Dedifferentiated amniotic fluid mesenchymal stem cell (primary cell): ENCODE results near the gene MAN1C1.
"Not testable (repeated sequence)": the region's sequence is repeated elsewhere in the genome, so short reads cannot be mapped to it uniquely, and the experiment has no call there.

Source experiments
- DNase-seq: peaks from one replicate; pipeline ENCODE4 v3.0.0-alpha.2; 2016; ENCODE audit errors: extremely low spot score

MAN1C1 gene

GRCh38 chr1:25634896-25635295 is 18.3 kb downstream of the MAN1C1 start:
- no peak for DNase-seq

DNA sequence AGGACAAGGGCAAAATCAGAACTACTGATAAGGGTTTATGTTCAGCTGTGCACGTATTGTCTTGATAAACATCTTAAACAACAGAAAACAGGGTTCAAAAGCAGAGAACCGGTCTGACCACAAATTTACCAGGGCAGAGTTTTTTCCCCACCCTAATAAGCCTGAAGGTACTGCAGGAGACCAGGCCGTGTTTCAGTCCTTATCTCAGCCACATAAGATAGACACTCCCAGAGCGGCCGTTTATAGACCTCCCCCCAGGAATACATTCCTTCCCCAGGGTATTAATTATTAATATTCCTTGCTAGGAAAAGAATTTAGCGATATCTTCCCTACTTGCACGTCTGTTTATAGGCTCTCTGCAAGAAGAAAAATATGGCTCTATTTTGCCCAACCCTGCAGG is 19.6 kb downstream of the MAN1C1 start:
- not testable (repeated sequence) for DNase-seq

DNA sequence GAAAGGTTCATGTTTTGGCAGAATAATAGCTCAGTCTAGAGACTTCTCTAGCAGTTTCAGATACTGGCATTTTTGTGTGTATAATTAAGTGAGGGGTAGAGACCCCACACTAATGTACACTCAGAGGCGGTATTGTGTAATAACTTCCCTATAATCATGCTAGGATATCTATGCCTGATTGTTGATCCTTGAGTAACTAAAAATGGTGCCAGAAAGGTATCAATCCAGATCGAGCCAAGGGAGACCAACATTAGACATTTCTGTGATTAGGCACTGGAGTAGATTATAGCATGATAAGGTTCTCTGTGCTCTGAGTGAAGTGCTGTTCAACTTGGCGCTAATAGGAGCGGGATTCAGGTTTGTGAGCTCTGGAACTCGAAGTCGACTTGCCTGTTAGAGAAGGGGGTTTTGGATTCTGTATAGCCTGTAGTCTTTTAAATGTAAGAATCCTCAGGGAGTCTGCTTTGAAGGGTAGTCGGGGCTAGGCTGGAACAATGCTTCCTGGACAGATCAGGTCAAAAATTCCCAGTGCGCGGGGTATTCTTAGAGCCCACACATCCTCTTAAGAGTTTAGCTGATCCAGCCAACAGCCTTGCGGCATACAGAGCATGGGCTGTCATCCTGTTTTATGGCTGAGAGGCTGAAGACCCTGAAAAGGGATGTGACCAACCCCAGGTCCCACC is 24.2 kb downstream of the MAN1C1 start:
- DNase-seq: no peak

GRCh38 chr1:25641329-25641725 is 24.7 kb downstream of the MAN1C1 start:
- DNase-seq: no peak

DNA sequence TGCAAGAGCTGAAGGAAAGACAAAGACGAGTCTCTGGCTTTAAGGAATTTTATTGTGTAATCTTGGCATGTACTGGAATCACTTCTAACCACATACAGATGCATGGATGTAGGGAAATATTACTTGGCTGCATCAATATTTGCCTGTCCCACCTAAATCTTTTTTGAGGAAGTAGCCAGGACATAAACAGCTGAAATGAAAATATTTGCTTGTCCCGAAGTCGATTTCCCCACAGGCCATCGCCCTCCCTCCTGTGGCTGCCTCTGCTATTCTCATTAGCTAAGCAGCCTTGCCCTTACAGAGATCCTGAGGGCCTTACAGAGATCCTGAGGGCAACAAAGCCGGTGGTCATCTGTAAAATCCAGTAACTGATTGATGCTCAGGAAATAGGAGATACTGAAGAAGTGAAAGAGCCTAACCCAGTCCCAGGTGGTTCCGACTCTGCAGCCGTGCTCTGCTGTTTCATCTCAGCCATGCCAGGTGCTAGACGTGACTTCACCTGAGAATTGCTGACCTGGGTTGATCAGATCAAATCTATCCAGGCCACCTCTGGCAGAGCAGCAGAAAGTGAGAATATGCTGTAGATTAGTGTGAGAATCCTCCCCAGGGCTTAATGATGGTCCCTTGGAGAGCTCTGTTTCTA is 25.5 kb downstream of the MAN1C1 start:
- DNase-seq: peak; percentile 49

- DNase-seq: peak; percentile 34
Observed at GRCh38 chr1:25642574-25643108, 26.1 kb downstream of the MAN1C1 start.

DNA sequence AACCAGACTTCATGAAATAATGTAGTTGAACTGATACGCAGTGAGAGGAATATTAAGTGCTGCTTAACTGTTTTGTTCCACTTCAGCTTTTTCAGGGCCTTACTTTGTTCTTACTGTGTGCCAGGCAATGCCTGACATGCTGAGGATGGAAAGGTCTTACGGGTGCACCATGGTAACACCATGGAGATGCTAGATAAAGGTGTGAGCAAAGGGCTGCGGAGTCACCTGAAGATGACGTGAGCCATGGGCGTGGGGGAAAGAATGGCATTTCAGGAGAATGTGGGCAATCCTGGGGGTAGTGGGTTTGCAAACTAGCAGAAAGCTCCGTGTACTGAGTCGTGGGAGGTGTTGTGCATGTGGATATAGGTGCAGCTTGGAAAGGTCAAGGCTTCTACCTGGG is 27.3 kb downstream of the MAN1C1 start:
- no peak for DNase-seq

GRCh38 chr1:25644962-25645361 is 28.4 kb downstream of the MAN1C1 start:
- no peak for DNase-seq

DNA sequence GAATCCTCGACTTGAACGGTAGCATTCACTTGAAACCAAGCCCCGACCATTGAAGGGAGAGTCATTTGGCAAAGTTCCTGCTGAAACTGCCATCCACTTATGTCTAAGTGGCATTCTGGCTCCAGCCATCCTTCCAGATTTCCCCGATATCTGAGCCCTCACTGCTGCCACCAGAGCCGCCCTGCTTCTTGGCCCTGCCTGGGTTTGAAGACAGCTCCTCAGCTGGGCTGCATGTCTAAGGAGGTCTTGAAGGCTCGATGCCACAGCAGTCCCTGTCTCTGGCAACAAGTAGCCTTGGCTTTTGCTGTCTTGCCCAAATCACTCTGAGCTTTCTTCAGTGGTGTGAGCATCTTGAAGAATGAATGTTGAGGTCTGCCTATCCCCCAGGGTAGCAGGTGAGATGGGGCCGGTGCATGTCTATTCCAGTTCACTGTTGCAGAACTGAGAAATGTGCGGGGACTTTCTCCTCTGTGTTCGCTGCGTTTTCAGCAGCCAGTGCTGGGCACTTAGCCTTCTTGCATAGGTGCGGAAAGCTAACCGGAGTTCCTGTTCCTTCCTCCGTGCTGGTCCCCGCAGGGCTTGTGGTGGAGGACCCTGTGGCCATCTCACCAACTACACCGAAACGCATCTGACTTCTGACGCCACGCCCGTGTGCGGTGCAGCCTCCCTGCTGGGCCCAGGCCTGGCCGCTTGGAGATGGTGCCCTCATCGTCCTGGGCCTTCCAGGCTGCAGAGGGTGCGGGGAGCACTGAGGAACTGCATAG is 29.2 kb downstream of the MAN1C1 start:
- no peak for DNase-seq

GRCh38 chr1:25647106-25647505 is 30.5 kb downstream of the MAN1C1 start:
- DNase-seq: no peak

- DNase-seq: no peak
Observed at GRCh38 chr1:25647863-25648262, 31.3 kb downstream of the MAN1C1 start.

DNA sequence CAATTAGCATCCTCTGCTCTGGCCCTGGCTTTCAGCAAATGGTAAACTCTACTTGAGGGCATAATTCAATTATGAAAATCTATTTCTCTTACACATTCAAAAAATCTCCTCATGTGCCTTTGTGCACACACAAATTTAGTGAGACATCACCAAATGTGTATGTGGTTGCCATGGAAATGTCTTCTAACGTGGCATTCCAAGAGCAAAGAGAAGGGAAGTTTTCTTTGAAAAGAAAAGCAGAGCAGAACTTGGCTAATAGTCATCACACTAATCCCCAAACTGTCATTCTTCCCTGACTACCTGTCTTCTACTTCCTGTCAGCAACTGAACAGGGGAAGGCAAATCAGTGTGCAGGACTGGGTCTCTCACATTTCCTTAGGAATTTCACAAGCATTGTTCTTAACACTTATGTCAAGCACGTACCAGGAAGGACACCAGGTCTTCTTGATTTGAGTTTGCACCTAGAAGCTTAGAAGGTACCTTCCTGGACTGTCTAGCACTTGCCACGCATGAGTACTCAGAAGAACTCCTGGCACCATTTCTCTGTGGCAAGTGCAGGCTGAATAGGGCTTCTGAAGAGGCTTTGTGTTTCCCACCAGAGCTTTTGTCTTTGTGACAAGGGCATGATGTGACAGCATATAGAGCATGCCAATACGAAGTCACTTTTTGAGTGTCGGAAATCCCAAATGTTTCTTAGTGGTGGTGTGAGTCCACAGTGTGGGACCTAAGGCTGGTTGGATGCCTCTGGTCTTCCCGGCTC is 32.3 kb downstream of the MAN1C1 start:
- no peak for DNase-seq

- no peak for DNase-seq
Observed at GRCh38 chr1:25649505-25650288, 33.1 kb downstream of the MAN1C1 start.

- DNase-seq: no peak
Observed at GRCh38 chr1:25650289-25650576, 33.6 kb downstream of the MAN1C1 start.

- no peak for DNase-seq
Observed at GRCh38 chr1:25651036-25651640, 34.5 kb downstream of the MAN1C1 start.

GRCh38 chr1:25651824-25652741 is 35.5 kb downstream of the MAN1C1 start:
- no peak for DNase-seq

DNA sequence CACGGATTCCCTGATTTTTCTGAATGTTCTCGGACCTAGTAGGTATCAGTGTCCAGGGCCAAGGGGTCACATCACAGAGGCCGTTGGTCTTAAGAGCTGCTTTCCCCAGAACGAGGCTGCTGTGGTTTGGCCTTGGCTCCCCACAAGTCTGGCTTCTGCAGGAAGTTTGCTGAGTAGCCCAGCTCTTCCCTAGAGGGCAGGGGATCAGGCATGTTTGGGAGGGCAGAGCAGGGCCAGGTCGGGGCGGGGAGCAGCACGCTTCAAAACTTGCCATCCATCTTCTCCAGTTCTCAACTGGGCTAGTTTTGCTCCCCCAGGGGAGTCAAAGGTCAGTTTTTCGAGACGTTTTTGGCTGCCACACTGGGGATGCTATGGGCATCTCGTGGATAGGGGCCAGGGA is 37.0 kb downstream of the MAN1C1 start:
- DNase-seq: no peak

DNA sequence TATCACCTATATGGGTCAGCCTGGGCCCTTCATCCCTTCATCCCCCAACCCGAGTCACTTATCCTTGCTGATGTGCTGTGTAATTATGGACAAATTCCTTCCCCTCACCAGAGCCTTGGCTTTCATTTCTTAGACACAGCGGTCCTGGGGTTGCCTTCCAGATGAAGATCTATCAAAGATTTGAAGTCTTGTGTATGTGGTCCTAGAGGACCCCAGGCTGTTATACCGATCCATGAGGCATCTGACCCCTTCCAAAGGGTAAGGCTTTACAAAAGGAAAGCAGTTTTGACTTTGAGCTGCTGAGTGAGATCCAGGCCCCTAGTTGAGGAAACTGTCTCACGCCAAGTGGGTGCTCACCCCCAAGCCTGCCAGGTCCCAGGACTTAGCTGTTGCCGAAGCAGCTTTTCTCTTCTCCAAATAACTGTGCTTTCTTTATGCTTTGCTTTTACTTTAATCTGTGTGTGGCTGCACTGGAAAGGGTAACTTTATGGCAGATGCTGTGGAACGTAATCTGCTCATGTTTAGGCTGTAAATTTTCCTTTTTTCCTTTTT is 37.6 kb downstream of the MAN1C1 start:
- DNase-seq: no peak

- no peak for DNase-seq
Observed at GRCh38 chr1:25657121-25657882, 40.7 kb downstream of the MAN1C1 start.
